H9 (cell line): ENCODE results near the gene DUS2. TPM values are rescaled to one million over a fixed set of nuclear protein-coding genes. Genes with fewer than 3 reads are reported as not detected.
"Not testable (repeated sequence)": the region's sequence is repeated elsewhere in the genome, so short reads cannot be mapped to it uniquely, and the experiment has no call there.

Source experiments
- DNase-seq: peaks from one replicate; pipeline ENCODE4 v3.0.0-alpha.2; 2017
- H2AFZ ChIP-seq: one replicate; pipeline ENCODE4 v1.6.1; 2013; ENCODE audit warnings: mild to moderate bottlenecking, low read length, control low read depth, moderate library complexity
- H2AK5ac ChIP-seq: 2 replicates; pipeline ENCODE4 v1.6.1; 2013; ENCODE audit warnings: low read length, control low read depth, mixed read lengths; ENCODE audit not compliant: insufficient read length
- H2BK120ac ChIP-seq: one replicate; pipeline ENCODE4 v1.6.1; 2013; ENCODE audit warnings: low read depth, mild to moderate bottlenecking, low read length, control low read depth, inconsistent platforms; ENCODE audit not compliant: poor library complexity, severe bottlenecking
- H2BK12ac ChIP-seq: 2 replicates; pipeline ENCODE4 v1.6.1; 2013; ENCODE audit warnings: low read length, control low read depth, mixed read lengths, low read depth; ENCODE audit not compliant: insufficient read length
- H2BK15ac ChIP-seq: 2 replicates; pipeline ENCODE4 v1.6.1; 2013; ENCODE audit warnings: low read depth, low read length, control low read depth
- H2BK20ac ChIP-seq: one replicate; pipeline ENCODE4 v1.6.1; 2013; ENCODE audit warnings: low read depth, mild to moderate bottlenecking, low read length, control low read depth, inconsistent platforms; ENCODE audit not compliant: poor library complexity, severe bottlenecking
- H2BK5ac ChIP-seq: 2 replicates; pipeline ENCODE4 v1.6.1; 2013; ENCODE audit warnings: low read length, control low read depth, mixed read lengths; ENCODE audit not compliant: insufficient read length
- H3K14ac ChIP-seq: 2 replicates; pipeline ENCODE4 v1.6.1; 2013; ENCODE audit warnings: low read length, control low read depth; ENCODE audit not compliant: insufficient read depth
- H3K18ac ChIP-seq: 2 replicates; pipeline ENCODE4 v1.6.1; 2013; ENCODE audit warnings: low read depth, mild to moderate bottlenecking, mixed read lengths, low read length, control low read depth; ENCODE audit not compliant: insufficient read length
- H3K23ac ChIP-seq: 2 replicates; pipeline ENCODE4 v1.6.1; 2013; ENCODE audit warnings: low read length, control low read depth, mixed read lengths, low read depth; ENCODE audit not compliant: insufficient read length
- H3K23me2 ChIP-seq: 2 replicates; pipeline ENCODE4 v1.6.1; 2013; ENCODE audit warnings: low read depth, mild to moderate bottlenecking, mixed read lengths, low read length, control low read depth; ENCODE audit not compliant: insufficient read length, poor library complexity, severe bottlenecking
- H3K27ac ChIP-seq: 2 replicates; pipeline ENCODE4 v1.5.1; 2013; ENCODE audit warnings: low read length, control low read depth, mixed read lengths, low read depth; ENCODE audit not compliant: insufficient read length
- H3K27me3 ChIP-seq: 2 replicates; pipeline ENCODE4 v1.6.1; 2013; ENCODE audit warnings: low read length, control low read depth, inconsistent platforms; ENCODE audit not compliant: insufficient read depth
- H3K4ac ChIP-seq: 2 replicates; pipeline ENCODE4 v1.6.1; 2013; ENCODE audit warnings: low read depth, mild to moderate bottlenecking, control low read depth, inconsistent platforms, low read length, moderate library complexity
- H3K4me1 ChIP-seq: 2 replicates; pipeline ENCODE4 v1.6.1; 2013; ENCODE audit warnings: low read length, control low read depth, inconsistent platforms; ENCODE audit not compliant: insufficient read depth
- H3K4me2 ChIP-seq: 2 replicates; pipeline ENCODE4 v1.6.1; 2013; ENCODE audit warnings: low read length, control low read depth, mixed read lengths; ENCODE audit not compliant: insufficient read length, insufficient read depth
- H3K56ac ChIP-seq: 2 replicates; pipeline ENCODE4 v1.6.1; 2013; ENCODE audit warnings: low read depth, mild to moderate bottlenecking, mixed read lengths, low read length, control low read depth; ENCODE audit not compliant: insufficient read length
- H3K79me1 ChIP-seq: 2 replicates; pipeline ENCODE4 v1.6.1; 2013; ENCODE audit warnings: low read depth, mild to moderate bottlenecking, moderate library complexity, low read length, control low read depth, inconsistent platforms; ENCODE audit not compliant: insufficient read depth, poor library complexity, severe bottlenecking
- H3K79me2 ChIP-seq: 2 replicates; pipeline ENCODE4 v1.6.1; 2013; ENCODE audit warnings: low read length, control low read depth, inconsistent platforms; ENCODE audit not compliant: insufficient read depth
- H3K9ac ChIP-seq: 2 replicates; pipeline ENCODE4 v1.6.1; 2013; ENCODE audit warnings: low read length, control low read depth, mixed read lengths; ENCODE audit not compliant: insufficient read length; ENCODE audit errors: extremely low read depth
- H3K9me3 ChIP-seq: one replicate; pipeline ENCODE4 v1.6.1; 2013; ENCODE audit warnings: low read depth, low read length, inconsistent platforms; ENCODE audit not compliant: control insufficient read depth
- H3T11ph ChIP-seq: one replicate; pipeline ENCODE4 v1.6.1; 2013; ENCODE audit warnings: mild to moderate bottlenecking, low read length, control low read depth, inconsistent platforms
- H4K20me1 ChIP-seq: one replicate; pipeline ENCODE4 v1.6.1; 2013; ENCODE audit not compliant: control insufficient read depth, insufficient read length, insufficient read depth
- H4K5ac ChIP-seq: 2 replicates; pipeline ENCODE4 v1.6.1; 2013; ENCODE audit warnings: low read depth, mild to moderate bottlenecking, mixed read lengths, low read length, control low read depth; ENCODE audit not compliant: insufficient read length
- H4K8ac ChIP-seq: replicated peaks from 2 replicates; pipeline ENCODE4 v1.6.1; 2013; ENCODE audit warnings: low read length, control low read depth, mixed read lengths, low read depth; ENCODE audit not compliant: insufficient read length
- H4K91ac ChIP-seq: 2 replicates; pipeline ENCODE4 v1.6.1; 2013; ENCODE audit warnings: low read depth, mild to moderate bottlenecking, moderate library complexity, mixed read lengths, low read length, control low read depth; ENCODE audit not compliant: insufficient read length
- H3K27ac Mint-ChIP-seq, 3 experiments: 2 replicates in 2 of 3; 3 replicates in 1 of 3; pipeline ENCODE4 v1.8.0; 2020 to 2021; ENCODE audit warnings: mixed read lengths in 3 of 3, mild to moderate bottlenecking in 1 of 3, moderate library complexity in 1 of 3
- H3K27me3 Mint-ChIP-seq: 2 replicates; pipeline ENCODE4 v1.8.0; 2021; ENCODE audit warnings: low read depth, mild to moderate bottlenecking, moderate library complexity, mixed read lengths
- H3K36me3 Mint-ChIP-seq, 3 experiments: 2 replicates in 2 of 3; 3 replicates in 1 of 3; pipeline ENCODE4 v1.8.0; 2020 to 2021; ENCODE audit warnings: low read depth in 3 of 3, mixed read lengths in 3 of 3; ENCODE audit not compliant: insufficient read depth in 1 of 3
- H3K4me1 Mint-ChIP-seq, 2 experiments: 2 replicates each; pipeline ENCODE4 v1.8.0; 2020; ENCODE audit warnings: mixed read lengths in 2 of 2
- H3K4me3 Mint-ChIP-seq, 2 experiments: 2 replicates in 1 of 2; 3 replicates in 1 of 2; pipeline ENCODE4 v1.8.0; 2020 to 2021; ENCODE audit warnings: mild to moderate bottlenecking in 2 of 2, mixed read lengths in 2 of 2, moderate library complexity in 1 of 2
- H3K9me3 Mint-ChIP-seq, 2 experiments: 2 replicates in 1 of 2; 3 replicates in 1 of 2; pipeline ENCODE4 v1.8.0; 2020; ENCODE audit warnings: mild to moderate bottlenecking in 2 of 2, mixed read lengths in 2 of 2, moderate library complexity in 1 of 2
- WGBS: extraction: QIAGEN DNeasy Blood & Tissue Kit; methylation state at CpG from one replicate; pipeline ENCODE4 v1.1.7; 2013; ENCODE audit warnings: missing lambda C conversion rate, low lambda C conversion rate, mixed read lengths; ENCODE audit not compliant: insufficient read length; ENCODE audit errors: extremely low coverage; 5-methylcytosine and 5-hydroxymethylcytosine counted together
- total RNA-seq: library from RNA; stranded (reverse); gene quantifications from 2 replicates; pipeline ENCODE4 v1.2.1, GENCODE V29; 2021
- TF ChIP-seq, protein P1 (sequence below): fragments of 200-600 bp; sonication (generic); conservative IDR thresholded peaks from 3 replicates; pipeline ENCODE4 v1.8.0; 2021; ENCODE audit warnings: antibody characterized with exemption, mild to moderate bottlenecking

Gene DUS2
- total RNA-seq, 1 experiment from 2014 or later, result 28.5 TPM

DNA sequence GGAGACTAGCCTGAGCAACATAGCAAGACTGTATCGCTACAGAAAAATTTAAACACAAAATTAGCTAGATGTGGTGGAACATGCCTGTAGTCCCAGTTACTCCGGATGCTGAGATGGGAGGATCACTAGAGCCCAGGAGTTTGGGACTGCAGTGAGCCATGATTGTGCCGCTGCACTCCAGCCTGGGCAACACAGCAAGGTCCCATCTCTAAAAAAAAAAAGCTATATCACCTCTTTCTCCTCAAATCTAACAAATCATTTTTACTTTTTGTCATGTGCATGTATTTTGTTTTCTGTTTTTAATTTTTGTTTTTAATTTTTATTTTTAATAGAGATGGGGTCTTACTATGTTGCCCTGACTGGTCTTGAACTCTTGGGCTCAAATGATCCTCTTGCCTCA lies 5.9 kb downstream of the DUS2 start:
- H3K9me3 Mint-ChIP-seq, result no peaks in the 10 kb centered on the region
- no peak overlapping the region for H2AK5ac ChIP-seq
- no peaks in the 10 kb centered on the region for H3K4me1 ChIP-seq
- H4K91ac ChIP-seq, result no peak overlapping the region
- no peak overlapping the region for H3K4me3 Mint-ChIP-seq
- no peaks in the 10 kb centered on the region for H3K27me3 Mint-ChIP-seq
- H3K18ac ChIP-seq, result no peak overlapping the region
- H3T11ph ChIP-seq, result no peak overlapping the region
- H3K79me2 ChIP-seq, result no peaks in the 10 kb centered on the region
- no peak overlapping the region for H3K4ac ChIP-seq
- H3K27me3 ChIP-seq, result no peaks in the 10 kb centered on the region
- WGBS, result no CpG with 5 or more reads among the region's 3 CpGs
- H3K9ac ChIP-seq, result no peak overlapping the region
- H3K27ac ChIP-seq, result no peak overlapping the region
- no peak overlapping the region for H3K23ac ChIP-seq
- H3K4me1 Mint-ChIP-seq, result 0 out of 4 replicates have a peak, but pooled peaks cover 0 to 4% of the 10 kb centered on the region in 2 experiments
- no peak overlapping the region for H2BK120ac ChIP-seq
- no peak overlapping the region for H3K4me2 ChIP-seq
- H2BK5ac ChIP-seq, result no peak overlapping the region
- no peak overlapping the region for H3K56ac ChIP-seq
- H2BK15ac ChIP-seq, result no peak overlapping the region
- H2BK12ac ChIP-seq, result no peak overlapping the region
- TF ChIP-seq, protein P1, sequence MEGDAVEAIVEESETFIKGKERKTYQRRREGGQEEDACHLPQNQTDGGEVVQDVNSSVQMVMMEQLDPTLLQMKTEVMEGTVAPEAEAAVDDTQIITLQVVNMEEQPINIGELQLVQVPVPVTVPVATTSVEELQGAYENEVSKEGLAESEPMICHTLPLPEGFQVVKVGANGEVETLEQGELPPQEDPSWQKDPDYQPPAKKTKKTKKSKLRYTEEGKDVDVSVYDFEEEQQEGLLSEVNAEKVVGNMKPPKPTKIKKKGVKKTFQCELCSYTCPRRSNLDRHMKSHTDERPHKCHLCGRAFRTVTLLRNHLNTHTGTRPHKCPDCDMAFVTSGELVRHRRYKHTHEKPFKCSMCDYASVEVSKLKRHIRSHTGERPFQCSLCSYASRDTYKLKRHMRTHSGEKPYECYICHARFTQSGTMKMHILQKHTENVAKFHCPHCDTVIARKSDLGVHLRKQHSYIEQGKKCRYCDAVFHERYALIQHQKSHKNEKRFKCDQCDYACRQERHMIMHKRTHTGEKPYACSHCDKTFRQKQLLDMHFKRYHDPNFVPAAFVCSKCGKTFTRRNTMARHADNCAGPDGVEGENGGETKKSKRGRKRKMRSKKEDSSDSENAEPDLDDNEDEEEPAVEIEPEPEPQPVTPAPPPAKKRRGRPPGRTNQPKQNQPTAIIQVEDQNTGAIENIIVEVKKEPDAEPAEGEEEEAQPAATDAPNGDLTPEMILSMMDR, result no peak
- H4K8ac ChIP-seq, result no peak overlapping the region
- H2BK20ac ChIP-seq, result no peak overlapping the region
- H3K9me3 ChIP-seq, result no peaks in the 10 kb centered on the region
- peaks cover 0 to 29% (median 26%) of the 10 kb centered on the region in 3 experiments; a peak in 5 of 7 replicates for H3K36me3 Mint-ChIP-seq
- no peak for DNase-seq
- H4K5ac ChIP-seq, result no peak overlapping the region
- no peak overlapping the region for H2AFZ ChIP-seq
- no peaks in the 10 kb centered on the region for H3K79me1 ChIP-seq
- no peak overlapping the region for H3K27ac Mint-ChIP-seq
- H4K20me1 ChIP-seq, result no peaks in the 10 kb centered on the region
- H3K23me2 ChIP-seq, result no peaks in the 10 kb centered on the region
- no peak overlapping the region for H3K14ac ChIP-seq

DNA sequence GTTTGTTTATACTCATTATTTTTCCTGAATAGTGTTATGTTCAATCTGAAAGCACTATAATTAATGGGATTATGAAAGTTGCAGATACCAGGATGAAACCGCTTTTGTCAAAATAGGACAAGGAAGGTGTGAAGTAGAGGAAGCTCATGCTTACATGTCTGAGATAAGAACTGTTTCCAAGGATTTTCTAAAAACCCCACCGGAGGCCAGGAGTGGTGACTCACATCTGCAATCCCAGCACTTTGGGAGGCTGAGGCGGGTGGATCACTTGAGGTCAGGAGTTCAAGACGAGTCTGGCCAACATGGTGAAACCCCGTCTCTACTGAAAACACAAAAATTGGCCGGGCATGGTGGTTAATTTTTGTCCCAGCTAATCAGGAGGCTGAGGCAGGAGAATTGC lies 7.0 kb downstream of the DUS2 start:
- H3K4me3 Mint-ChIP-seq, H3K4me1 Mint-ChIP-seq: not testable (repeated sequence)

More for the DNA sequence above, 7.0 kb downstream of the DUS2 start:
- not testable (repeated sequence) for H3T11ph ChIP-seq, H4K91ac ChIP-seq, H3K4ac ChIP-seq, H3K23me2 ChIP-seq, H3K27ac ChIP-seq, H2BK12ac ChIP-seq, H4K20me1 ChIP-seq, H3K56ac ChIP-seq, H3K27me3 Mint-ChIP-seq, DNase-seq, H4K5ac ChIP-seq, H3K14ac ChIP-seq, H3K79me1 ChIP-seq, H3K4me1 ChIP-seq, H2AFZ ChIP-seq, H3K27ac Mint-ChIP-seq, H2BK5ac ChIP-seq, H3K79me2 ChIP-seq, H2BK15ac ChIP-seq, H4K8ac ChIP-seq, H3K23ac ChIP-seq, H3K9me3 ChIP-seq, H3K4me2 ChIP-seq, H2BK20ac ChIP-seq, H2AK5ac ChIP-seq, H3K9ac ChIP-seq, H3K27me3 ChIP-seq, H3K9me3 Mint-ChIP-seq, H2BK120ac ChIP-seq, H3K18ac ChIP-seq
- peaks cover 0 to 29% (median 26%) of the 10 kb centered on the region in 3 experiments; a peak in 5 of 7 replicates for H3K36me3 Mint-ChIP-seq
- WGBS, result no CpG with 5 or more reads among the region's 6 CpGs
